GM21619 (cell line): Measurements from ENCODE around the gene APEX1.
A peak's percentile ranks its signal among the peaks of the same experiment; 100 is the strongest.

Source experiments
- ATAC-seq: cut with Tn5 transposase; IDR thresholded peaks from one replicate; pipeline ENCODE4 v1.9.1; 2021; ENCODE audit not compliant: unreplicated experiment

APEX1 gene

GRCh38 chr14:20454516-20455354 is at the start of gene APEX1, which contains the start of gene OSGEP:
APEX1 (plus strand) TSS chr14:20455226; CDS start chr14:20455646, 420 bp downstream.
OSGEP (minus strand) TSS chr14:20454812; CDS start chr14:20454683, 129 bp downstream.
- ATAC-seq, result peak; percentile 83

GRCh38 chr14:20409226-20409625 is 45.8 kb upstream of the APEX1 start:
- no peak for ATAC-seq

GRCh38 chr14:20412411-20412810 is 42.6 kb upstream of the APEX1 start:
- ATAC-seq, result peak; percentile 52

GRCh38 chr14:20412876-20413743 is 41.9 kb upstream of the APEX1 start, which contains the start of gene TEP1:
TEP1 (minus strand) TSS chr14:20413501; CDS start chr14:20408439, 5,062 bp downstream.
- peak; percentile 74 for ATAC-seq

GRCh38 chr14:20413744-20414082 is 41.3 kb upstream of the APEX1 start:
- ATAC-seq, result no peak

- ATAC-seq, result no peak
These were observed 39.2 kb upstream of the APEX1 start for GRCh38 chr14:20415782-20416206.

- ATAC-seq, result no peak
These were observed 38.8 kb upstream of the APEX1 start for GRCh38 chr14:20416223-20416622.

GRCh38 chr14:20417250-20418186 is 37.5 kb upstream of the APEX1 start:
- no peak for ATAC-seq

GRCh38 chr14:20418501-20418909 is 36.5 kb upstream of the APEX1 start:
- ATAC-seq, result no peak

GRCh38 chr14:20419419-20419818 is 35.6 kb upstream of the APEX1 start:
- no peak for ATAC-seq

GRCh38 chr14:20421267-20421666 is 33.8 kb upstream of the APEX1 start:
- no peak for ATAC-seq

GRCh38 chr14:20422886-20423285 is 32.1 kb upstream of the APEX1 start:
- ATAC-seq, result no peak

- ATAC-seq, result no peak
These were observed 30.2 kb upstream of the APEX1 start for GRCh38 chr14:20424851-20425250.

- ATAC-seq, result peak; percentile 77
These were observed 27.6 kb upstream of the APEX1 start for GRCh38 chr14:20427231-20428009.

- ATAC-seq, result peak; percentile 37
These were observed 27.0 kb upstream of the APEX1 start for GRCh38 chr14:20428010-20428365.

- no peak for ATAC-seq
These were observed 26.2 kb upstream of the APEX1 start for GRCh38 chr14:20428802-20429201.

GRCh38 chr14:20429801-20430669 is 25.0 kb upstream of the APEX1 start:
- ATAC-seq, result no peak

GRCh38 chr14:20434701-20435581 is 20.1 kb upstream of the APEX1 start:
- ATAC-seq, result no peak
